NCI-H69 (cell line): ENCODE results near the gene IBA57.

Source experiments
- DNase-seq: peaks from one replicate; lab custom pipeline; 2025; lab: John Stamatoyannopoulos, UW

The IBA57 gene

GRCh38 chr1:228144993-228145343 is 20.6 kb upstream of the IBA57 start:
- no peak for DNase-seq

GRCh38 chr1:228145463-228146416 is 19.9 kb upstream of the IBA57 start:
- DNase-seq, result no peak

GRCh38 chr1:228146417-228147150 is 19.0 kb upstream of the IBA57 start:
- no peak for DNase-seq

- DNase-seq, result no peak
Observed at GRCh38 chr1:228147151-228147693, 18.4 kb upstream of the IBA57 start.

GRCh38 chr1:228147768-228148167 is 17.8 kb upstream of the IBA57 start:
- no peak for DNase-seq

- no peak for DNase-seq
Observed at GRCh38 chr1:228148196-228148861, 17.3 kb upstream of the IBA57 start.

GRCh38 chr1:228148935-228149405 is 16.6 kb upstream of the IBA57 start:
- peak; percentile 26 for DNase-seq

- peak; percentile 66 for DNase-seq
Observed at GRCh38 chr1:228149406-228150119, 16.0 kb upstream of the IBA57 start, which contains the start of gene GJC2. TSS of gene GJC2 (plus strand) at chr1:228149930. CDS start at chr1:228157759, 7,829 bp downstream.

- peak; percentile 40 for DNase-seq
Observed at GRCh38 chr1:228150120-228150460, 15.5 kb upstream of the IBA57 start.

- no peak for DNase-seq
Observed at GRCh38 chr1:228150461-228151179, 15.0 kb upstream of the IBA57 start.

- no peak for DNase-seq
Observed at GRCh38 chr1:228151180-228151925, 14.3 kb upstream of the IBA57 start.

- DNase-seq, result no peak
Observed at GRCh38 chr1:228152097-228152917, 13.3 kb upstream of the IBA57 start.

GRCh38 chr1:228152918-228153258 is 12.7 kb upstream of the IBA57 start:
- DNase-seq, result no peak

- no peak for DNase-seq
Observed at GRCh38 chr1:228154021-228154669, 11.5 kb upstream of the IBA57 start.

- DNase-seq, result peak; percentile 96
Observed at GRCh38 chr1:228154670-228155571, 10.7 kb upstream of the IBA57 start.

- DNase-seq, result peak; percentile 45
Observed at GRCh38 chr1:228155596-228156514, 9.7 kb upstream of the IBA57 start.

- DNase-seq, result no peak
Observed at GRCh38 chr1:228156515-228156881, 9.1 kb upstream of the IBA57 start.
